Trophoblast cell (in vitro differentiated cells and primary cell): Measurements from ENCODE around the gene TNFSF9.

Experiments used
- DNase-seq, 2 donors: peaks; one replicate each; pipeline ENCODE4 v3.0.0-alpha.2; 2016
- H2AFZ ChIP-seq: 2 replicates; pipeline ENCODE4 v1.6.1; 2013; ENCODE audit warnings: low read length, moderate library complexity, mild to moderate bottlenecking; ENCODE audit not compliant: insufficient read depth, poor library complexity
- H2AK5ac ChIP-seq: 2 replicates; pipeline ENCODE4 v1.6.1; 2013; ENCODE audit warnings: mild to moderate bottlenecking, low read length
- H2BK120ac ChIP-seq: 2 replicates; pipeline ENCODE4 v1.6.1; 2013; ENCODE audit warnings: low read length, mild to moderate bottlenecking, moderate library complexity; ENCODE audit not compliant: insufficient read depth, poor library complexity
- H2BK12ac ChIP-seq: 2 replicates; pipeline ENCODE4 v1.6.1; 2013; ENCODE audit warnings: mild to moderate bottlenecking, low read length, moderate library complexity
- H2BK5ac ChIP-seq: 2 replicates; pipeline ENCODE4 v1.6.1; 2013; ENCODE audit warnings: low read length, low read depth, moderate library complexity, mild to moderate bottlenecking; ENCODE audit not compliant: poor library complexity
- H3K14ac ChIP-seq: 2 replicates; pipeline ENCODE4 v1.6.1; 2013; ENCODE audit warnings: mild to moderate bottlenecking, low read length
- H3K18ac ChIP-seq: 2 replicates; pipeline ENCODE4 v1.6.1; 2013; ENCODE audit warnings: mild to moderate bottlenecking, low read length
- H3K23ac ChIP-seq: 2 replicates; pipeline ENCODE4 v1.6.1; 2013; ENCODE audit warnings: low read length
- H3K27ac ChIP-seq: 2 replicates; pipeline ENCODE4 v1.5.1; 2013; ENCODE audit warnings: low read depth, mild to moderate bottlenecking, inconsistent platforms, low read length, moderate library complexity
- H3K27me3 ChIP-seq: 2 replicates; pipeline ENCODE4 v1.6.1; 2013; ENCODE audit warnings: inconsistent platforms, mild to moderate bottlenecking, low read length, moderate library complexity; ENCODE audit not compliant: insufficient read depth
- H3K36me3 ChIP-seq, 2 experiments: 1 replicate in 1 of 2; 2 replicates in 1 of 2; pipeline ENCODE4 v1.6.1; 2013; ENCODE audit warnings: low read length in 2 of 2, mild to moderate bottlenecking in 2 of 2, moderate library complexity in 1 of 2; ENCODE audit not compliant: insufficient read depth in 2 of 2, control insufficient read depth in 1 of 2
- H3K4ac ChIP-seq: 2 replicates; pipeline ENCODE4 v1.6.1; 2013; ENCODE audit warnings: low read depth, mild to moderate bottlenecking, low read length, moderate library complexity
- H3K4me1 ChIP-seq, 2 experiments: 1 replicate in 1 of 2; 2 replicates in 1 of 2; pipeline ENCODE4 v1.6.1; 2013; ENCODE audit warnings: low read length in 2 of 2, mild to moderate bottlenecking in 2 of 2, moderate library complexity in 1 of 2; ENCODE audit not compliant: insufficient read depth in 2 of 2, control insufficient read depth in 1 of 2
- H3K4me2 ChIP-seq: 2 replicates; pipeline ENCODE4 v1.6.1; 2013; ENCODE audit warnings: inconsistent platforms, mild to moderate bottlenecking, low read length, moderate library complexity
- H3K4me3 ChIP-seq: 2 replicates; pipeline ENCODE4 v1.5.1; 2013; ENCODE audit warnings: mild to moderate bottlenecking, low read depth, low read length, inconsistent platforms
- H3K79me1 ChIP-seq: one replicate; pipeline ENCODE4 v1.6.1; 2013; ENCODE audit warnings: low read length
- H3K79me2 ChIP-seq: 2 replicates; pipeline ENCODE4 v1.6.1; 2013; ENCODE audit warnings: low read length, mild to moderate bottlenecking; ENCODE audit not compliant: control insufficient read depth, insufficient read depth, poor library complexity
- H3K9ac ChIP-seq: 2 replicates; pipeline ENCODE4 v1.6.1; 2013; ENCODE audit warnings: mild to moderate bottlenecking, low read length
- H3K9me3 ChIP-seq: 2 replicates; pipeline ENCODE4 v1.6.1; 2013; ENCODE audit warnings: low read depth, mild to moderate bottlenecking, control low read depth, inconsistent platforms, low read length; ENCODE audit not compliant: insufficient read depth
- H4K12ac ChIP-seq: 2 replicates; pipeline ENCODE4 v1.6.1; 2013; ENCODE audit warnings: low read depth, mild to moderate bottlenecking, low read length, moderate library complexity
- H4K8ac ChIP-seq: 2 replicates; pipeline ENCODE4 v1.6.1; 2013; ENCODE audit warnings: low read depth, mild to moderate bottlenecking, low read length, moderate library complexity
- H4K91ac ChIP-seq: one replicate; pipeline ENCODE4 v1.6.1; 2013; ENCODE audit warnings: low read depth, mild to moderate bottlenecking, low read length, moderate library complexity
- WGBS: extraction: QIAGEN DNeasy Blood & Tissue Kit; methylation state at CpG from one replicate; pipeline ENCODE4 v1.1.7; 2013; ENCODE audit warnings: missing lambda C conversion rate; ENCODE audit not compliant: insufficient read length, insufficient coverage; ENCODE audit errors: extremely low coverage; 5-methylcytosine and 5-hydroxymethylcytosine counted together

Gene TNFSF9

GRCh38 chr19:6533000-6533328 lies 2.1 kb downstream of the TNFSF9 start:
- H3K18ac ChIP-seq = no peak overlapping the region
- H3K27me3 ChIP-seq = peaks cover 24% of the 10 kb centered on the region
- H3K9me3 ChIP-seq = peaks cover 7% of the 10 kb centered on the region
- H3K4ac ChIP-seq = no peak overlapping the region
- no peak overlapping the region for H2BK12ac ChIP-seq
- peaks cover 5 to 6% of the 10 kb centered on the region in 2 experiments for H3K4me1 ChIP-seq
- H3K79me1 ChIP-seq = peaks cover 2% of the 10 kb centered on the region
- peaks cover 2% of the 10 kb centered on the region for H3K79me2 ChIP-seq
- no peak overlapping the region for H2AFZ ChIP-seq
- no peak overlapping the region for H3K9ac ChIP-seq
- no peak overlapping the region for H3K14ac ChIP-seq
- H2BK120ac ChIP-seq = no peak overlapping the region
- H3K4me3 ChIP-seq = no peak overlapping the region
- H3K36me3 ChIP-seq = no peaks in the 10 kb centered on the region
- no peak for DNase-seq
- no peak overlapping the region for H3K23ac ChIP-seq
- no peak overlapping the region for H2AK5ac ChIP-seq
- H2BK5ac ChIP-seq = no peak overlapping the region
- H4K91ac ChIP-seq = no peak overlapping the region
- WGBS = no CpG with 5 or more reads among the region's 3 CpGs
- H4K12ac ChIP-seq = no peak overlapping the region
- no peak overlapping the region for H3K27ac ChIP-seq
- H4K8ac ChIP-seq = no peak overlapping the region
- H3K4me2 ChIP-seq = no peak overlapping the region

- H2BK12ac ChIP-seq = no peak overlapping the region
- H3K18ac ChIP-seq = no peak overlapping the region
- no peak for DNase-seq
- H2AFZ ChIP-seq = no peak overlapping the region
- H4K12ac ChIP-seq = no peak overlapping the region
- H2BK120ac ChIP-seq = no peak overlapping the region
- no peak overlapping the region for H3K9ac ChIP-seq
- H3K27ac ChIP-seq = no peak overlapping the region
- H3K79me2 ChIP-seq = peaks cover 2% of the 10 kb centered on the region
- H2BK5ac ChIP-seq = no peak overlapping the region
- H3K14ac ChIP-seq = no peak overlapping the region
- H3K4me2 ChIP-seq = no peak overlapping the region
- no peak overlapping the region for H3K4ac ChIP-seq
- no peak overlapping the region for H3K4me3 ChIP-seq
- no peak overlapping the region for H3K23ac ChIP-seq
- peaks cover 2% of the 10 kb centered on the region for H3K79me1 ChIP-seq
- peaks cover 24% of the 10 kb centered on the region for H3K27me3 ChIP-seq
- peaks cover 5 to 6% of the 10 kb centered on the region in 2 experiments for H3K4me1 ChIP-seq
- peaks cover 7% of the 10 kb centered on the region for H3K9me3 ChIP-seq
- H2AK5ac ChIP-seq = no peak overlapping the region
- no peaks in the 10 kb centered on the region for H3K36me3 ChIP-seq
- no peak overlapping the region for H4K91ac ChIP-seq
- H4K8ac ChIP-seq = no peak overlapping the region
- WGBS = no CpG with 5 or more reads among the region's 11 CpGs
Observed at GRCh38 chr19:6533746-6534418, 3.1 kb downstream of the TNFSF9 start.

GRCh38 chr19:6534451-6535093 lies 3.7 kb downstream of the TNFSF9 start:
- Histone ChIP-seq H3K4me1 (peaks cover 5 to 6% of the 10 kb centered on the region in 2 experiments), H3K9ac (no peak overlapping the region), H3K23ac (no peak overlapping the region), H2AFZ (no peak overlapping the region), H2BK5ac (no peak overlapping the region), H3K4me2 (no peak overlapping the region), H3K18ac (no peak overlapping the region), H3K14ac (no peak overlapping the region), H4K8ac (no peak overlapping the region), H3K79me2 (peaks cover 2% of the 10 kb centered on the region), H3K27me3 (peaks cover 24% of the 10 kb centered on the region), H2BK12ac (no peak overlapping the region), H4K91ac (no peak overlapping the region), H2AK5ac (no peak overlapping the region), H3K79me1 (peaks cover 2% of the 10 kb centered on the region), H3K36me3 (no peaks in the 10 kb centered on the region), H2BK120ac (no peak overlapping the region), H4K12ac (no peak overlapping the region), H3K27ac (no peak overlapping the region), H3K4me3 (no peak overlapping the region), H3K4ac (no peak overlapping the region), H3K9me3 (peaks cover 7% of the 10 kb centered on the region)
- no peak for DNase-seq
- WGBS = no CpG with 5 or more reads among the region's 40 CpGs

- WGBS = no CpG with 5 or more reads among the region's 10 CpGs
- Histone ChIP-seq H2BK120ac (no peak overlapping the region), H4K8ac (no peak overlapping the region), H2AK5ac (no peak overlapping the region), H2AFZ (no peak overlapping the region), H3K4me3 (no peak overlapping the region), H3K18ac (no peak overlapping the region), H4K12ac (no peak overlapping the region), H3K27ac (no peak overlapping the region), H4K91ac (no peak overlapping the region), H2BK12ac (no peak overlapping the region), H3K79me1 (peaks cover 2% of the 10 kb centered on the region), H3K36me3 (no peaks in the 10 kb centered on the region), H3K79me2 (peaks cover 2% of the 10 kb centered on the region), H2BK5ac (no peak overlapping the region), H3K9me3 (peaks cover 7% of the 10 kb centered on the region), H3K4me2 (no peak overlapping the region), H3K23ac (no peak overlapping the region), H3K4ac (no peak overlapping the region), H3K9ac (no peak overlapping the region), H3K4me1 (peaks cover 5 to 6% of the 10 kb centered on the region in 2 experiments), H3K14ac (no peak overlapping the region), H3K27me3 (peaks cover 24% of the 10 kb centered on the region)
- DNase-seq = no peak
Observed at GRCh38 chr19:6535558-6536137, 4.8 kb downstream of the TNFSF9 start.
